Liver (tissue), 9 donors: ENCODE measurements around the gene MAPK8. TPM values are rescaled to one million over a fixed set of nuclear protein-coding genes. Genes with fewer than 3 reads are reported as not detected.

Experiments used
- DNase-seq: peaks from one replicate; pipeline ENCODE4 v3.0.0-alpha.2; 2017; ENCODE audit warnings: low spot score
- H3K27ac ChIP-seq, 2 donors: one replicate each; pipeline ENCODE4 v1.7.0; 2013; ENCODE audit warnings: inconsistent platforms in 2 of 2, low read length in 2 of 2, control low read depth in 1 of 2, low read depth in 1 of 2, mild to moderate bottlenecking in 1 of 2
- H3K27me3 ChIP-seq, 4 donors: one replicate each; pipeline versions ENCODE4 v1.6.1 to v1.7.0; 2013; ENCODE audit warnings: low read length in 3 of 4, inconsistent platforms in 1 of 4, mild to moderate bottlenecking in 1 of 4, moderate library complexity in 1 of 4; ENCODE audit not compliant: control insufficient read depth in 4 of 4, insufficient read depth in 4 of 4
- H3K36me3 ChIP-seq, 4 donors: one replicate each; pipeline versions ENCODE4 v1.6.1 to v1.7.0; 2013; ENCODE audit warnings: low read length in 3 of 4, mild to moderate bottlenecking in 3 of 4, low read depth in 1 of 4, moderate library complexity in 1 of 4; ENCODE audit not compliant: control insufficient read depth in 4 of 4, insufficient read depth in 3 of 4
- H3K4me1 ChIP-seq, 4 donors: one replicate each; pipeline versions ENCODE4 v1.6.1 to v1.7.0; 2013; ENCODE audit warnings: low read length in 3 of 4, mild to moderate bottlenecking in 3 of 4, moderate library complexity in 1 of 4; ENCODE audit not compliant: control insufficient read depth in 4 of 4, insufficient read depth in 4 of 4
- H3K4me3 ChIP-seq, 3 donors: one replicate each; pipeline versions ENCODE4 v1.6.1 to v1.7.0; 2013; ENCODE audit warnings: low read length in 3 of 3, control low read depth in 1 of 3, low read depth in 1 of 3, mild to moderate bottlenecking in 1 of 3
- H3K9ac ChIP-seq, 2 donors: one replicate each; pipeline ENCODE4 v1.7.0; 2013; ENCODE audit warnings: low read length in 2 of 2, mild to moderate bottlenecking in 2 of 2, moderate library complexity in 2 of 2, control low read depth in 1 of 2, low read depth in 1 of 2
- H3K9me3 ChIP-seq, 4 donors: one replicate each; pipeline versions ENCODE4 v1.6.1 to v1.7.0; 2013; ENCODE audit warnings: low read length in 3 of 4; ENCODE audit not compliant: control insufficient read depth in 4 of 4
- EGR1 ChIP-seq, 2 donors: IDR thresholded peaks; 2 replicates each; pipeline ENCODE4 v1.6.1; 2016 to 2018; ENCODE audit warnings: antibody characterized with exemption in 2 of 2, low read depth in 2 of 2
- NR2F2 ChIP-seq: IDR thresholded peaks from 2 replicates; pipeline ENCODE4 v1.6.1; 2016; ENCODE audit warnings: antibody characterized with exemption
- REST ChIP-seq: IDR thresholded peaks from 2 replicates; pipeline ENCODE4 v1.6.1; 2016; ENCODE audit warnings: antibody characterized with exemption, mild to moderate bottlenecking
- RXRA ChIP-seq, 2 donors: IDR thresholded peaks; 2 replicates each; pipeline ENCODE4 v1.6.1; 2017 to 2018; ENCODE audit warnings: antibody characterized with exemption in 2 of 2, mild to moderate bottlenecking in 1 of 2
- SP1 ChIP-seq: IDR thresholded peaks from 2 replicates; pipeline ENCODE4 v1.6.1; 2018; ENCODE audit warnings: antibody characterized with exemption, mild to moderate bottlenecking
- YY1 ChIP-seq: IDR thresholded peaks from 2 replicates; pipeline ENCODE4 v1.6.1; 2016; ENCODE audit warnings: antibody characterized with exemption, mild to moderate bottlenecking
- WGBS: extraction: QIAGEN DNeasy Blood & Tissue Kit; methylation state at CpG from one replicate; pipeline ENCODE4 v1.1.7; 2013; 5-methylcytosine and 5-hydroxymethylcytosine counted together
- polyA plus RNA-seq, 2 donors: library from polyadenylated mRNA; stranded (reverse) in 1 of 2; unstranded in 1 of 2; fragments of 200-250 nt in 1 of 2; fragments of >200 nt in 1 of 2; fragmentation: Nextera tagmentation in 1 of 2; extraction: Ambion mirVana in 1 of 2; gene quantifications; one replicate each; pipeline versions ENCODE4 v1.2.1 to v1.2.3, GENCODE V29; 2013 to 2015
- total RNA-seq, 2 donors: library from RNA; depleted of rRNA; stranded (reverse); fragments of >200 nt; gene quantifications; one replicate each; pipeline ENCODE4 v1.2.3, GENCODE V29; 2014
- donor health status: healthy.
- donor health status: healthy.
- donor health status: healthy.
- donor health status: healthy.
- donor health status: healthy.

The MAPK8 gene
- total and polyA plus RNA-seq, 4 donors = 14.9 to 51.6 (median 24.8) TPM

GRCh38 chr10:48466611-48467240 is 160.2 kb downstream of the MAPK8 start:
- 28% methylated on average over 43 of the region's 43 CpGs for WGBS
- no peak overlapping the region for H3K9ac ChIP-seq
- H3K27ac ChIP-seq = no peak overlapping the region
- peaks cover 0 to 3% (median 0%) of the 10 kb centered on the region in 4 donors for H3K27me3 ChIP-seq
- no peak overlapping the region for H3K4me3 ChIP-seq
- TF ChIP-seq SP1 (no peak), EGR1 (IDR thresholded peaks at IDR 0.05; ENCODE audit: low read depth in 2 of 2) (no peak)
- H3K4me1 ChIP-seq = peaks cover 0 to 3% (median 2%) of the 10 kb centered on the region in 4 donors
- no peaks in the 10 kb centered on the region for H3K9me3 ChIP-seq
- no peaks in the 10 kb centered on the region for H3K36me3 ChIP-seq
- DNase-seq = no peak

DNA sequence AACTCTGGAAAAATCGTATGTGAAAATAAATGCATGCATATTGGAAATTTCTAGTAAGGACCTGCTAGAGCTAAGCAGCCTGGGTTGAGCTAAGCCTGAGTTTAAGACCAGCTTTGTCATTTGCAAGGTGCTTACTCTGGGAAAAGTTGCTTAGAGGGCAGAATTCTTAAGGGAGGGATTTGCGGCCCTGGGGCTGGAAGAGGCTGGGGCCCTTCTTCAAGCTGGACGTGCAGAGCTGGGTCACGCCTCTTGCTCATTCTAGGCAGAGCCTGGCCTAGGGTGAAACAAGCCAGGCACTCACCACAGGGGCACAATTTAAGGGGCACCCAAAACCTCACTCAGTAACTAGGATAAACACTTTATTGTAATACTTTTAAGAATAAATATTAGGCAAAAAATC is 161.2 kb downstream of the MAPK8 start:
- Histone ChIP-seq H3K9ac (no peak overlapping the region), H3K27ac (no peak overlapping the region), H3K4me1 (peaks cover 0 to 3% (median 2%) of the 10 kb centered on the region in 4 donors), H3K9me3 (no peaks in the 10 kb centered on the region), H3K27me3 (peaks cover 0 to 3% (median 0%) of the 10 kb centered on the region in 4 donors), H3K36me3 (no peaks in the 10 kb centered on the region), H3K4me3 (no peak overlapping the region)
- no peak for TF ChIP-seq YY1
- no peak for TF ChIP-seq RXRA (IDR thresholded peaks at IDR 0.05)
- TF ChIP-seq REST = no peak
- no peak for TF ChIP-seq NR2F2
- 85% methylated on average over 4 of the region's 4 CpGs for WGBS
- DNase-seq = no peak

DNA sequence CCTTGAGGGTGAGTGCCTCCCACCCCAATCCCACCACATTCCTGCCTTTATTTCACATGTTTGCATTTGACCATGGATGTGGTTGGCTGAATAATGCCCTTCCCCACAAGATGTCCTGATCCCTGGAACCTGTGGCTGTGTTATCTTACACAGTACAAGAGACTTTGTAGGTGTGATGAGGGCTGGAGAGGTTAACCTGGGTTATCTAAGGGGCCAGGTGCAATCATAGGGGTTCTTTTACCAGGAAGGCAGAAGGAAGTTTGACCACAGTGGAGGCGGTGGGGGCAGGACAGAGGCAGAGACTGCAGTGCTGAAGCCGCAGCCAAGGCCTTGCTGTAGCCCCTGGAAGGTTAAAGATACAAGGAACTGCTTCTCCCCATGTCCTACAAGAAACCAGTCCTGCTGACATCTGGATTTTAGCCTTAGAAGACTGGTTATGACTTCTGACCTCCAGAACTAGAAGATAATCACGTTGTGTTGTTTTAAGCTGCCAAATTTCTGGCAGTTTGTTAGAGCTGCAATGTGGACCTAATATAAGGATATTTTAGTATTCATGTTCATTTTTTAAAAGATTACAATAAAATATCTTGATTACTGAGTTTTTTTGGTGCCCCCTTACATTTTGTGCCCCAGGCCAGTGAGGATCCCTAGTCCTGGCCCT is 161.8 kb downstream of the MAPK8 start:
- TF ChIP-seq NR2F2 (peak; percentile 24), REST (no peak)
- Histone ChIP-seq H3K9me3 (no peaks in the 10 kb centered on the region), H3K4me1 (peaks cover 0 to 3% (median 2%) of the 10 kb centered on the region in 4 donors), H3K36me3 (no peaks in the 10 kb centered on the region), H3K27me3 (peaks cover 0 to 3% (median 0%) of the 10 kb centered on the region in 4 donors), H3K27ac (no peak overlapping the region), H3K4me3 (no peak overlapping the region), H3K9ac (no peak overlapping the region)
- DNase-seq = no peak
- 69% methylated on average over 3 of the region's 3 CpGs for WGBS
